CD4-positive, alpha-beta T cell treated with Interleukin-4 for 1 hour (primary cell): ENCODE measurements around the gene C19orf38.
A peak's percentile ranks its signal among the peaks of the same experiment; 100 is the strongest.

Source experiments
- DNase-seq, 2 donors: peaks; one replicate each; pipeline ENCODE4 v3.0.0-alpha.2; 2020 to 2022

The C19orf38 gene

GRCh38 chr19:10848230-10848856 is at the start of gene C19orf38:
Gene C19orf38, plus strand, starts transcription at chr19:10848415. Its CDS starts 94 bp downstream, at chr19:10848509.
- peak in 1 of 2 donors; percentile 49 for DNase-seq

GRCh38 chr19:10800488-10800887 is 47.7 kb upstream of the C19orf38 start:
- no peak for DNase-seq

- no peak for DNase-seq
Measured at GRCh38 chr19:10802479-10802878, 45.7 kb upstream of the C19orf38 start.

- no peak for DNase-seq
Measured at GRCh38 chr19:10803252-10803651, 45.0 kb upstream of the C19orf38 start.

GRCh38 chr19:10805065-10805757 is 43.0 kb upstream of the C19orf38 start:
- DNase-seq, result peak in 1 of 2 donors; percentile 42

- DNase-seq, result no peak
Measured at GRCh38 chr19:10805758-10806247, 42.4 kb upstream of the C19orf38 start.

GRCh38 chr19:10808937-10809649 is 39.1 kb upstream of the C19orf38 start:
- peak in 1 of 2 donors; percentile 53 for DNase-seq

- DNase-seq, result peak in 1 of 2 donors; percentile 40
Measured at GRCh38 chr19:10809651-10810285, 38.4 kb upstream of the C19orf38 start.

- DNase-seq, result no peak
Measured at GRCh38 chr19:10811391-10812111, 36.7 kb upstream of the C19orf38 start.

GRCh38 chr19:10812196-10812595 is 36.0 kb upstream of the C19orf38 start:
- DNase-seq, result no peak

GRCh38 chr19:10812902-10813404 is 35.3 kb upstream of the C19orf38 start:
- peak in 1 of 2 donors; percentile 63 for DNase-seq

- DNase-seq, result peak in 1 of 2 donors; percentile 35
Measured at GRCh38 chr19:10815007-10815536, 33.1 kb upstream of the C19orf38 start.

GRCh38 chr19:10815969-10816644 is 32.1 kb upstream of the C19orf38 start:
- DNase-seq, result no peak

GRCh38 chr19:10816691-10817090 is 31.5 kb upstream of the C19orf38 start:
- DNase-seq, result no peak

GRCh38 chr19:10817291-10818038 is 30.8 kb upstream of the C19orf38 start:
- no peak for DNase-seq

GRCh38 chr19:10818301-10819123 is 29.7 kb upstream of the C19orf38 start:
- no peak for DNase-seq

GRCh38 chr19:10819124-10820060 is 28.8 kb upstream of the C19orf38 start:
- DNase-seq, result no peak

GRCh38 chr19:10820173-10820572 is 28.0 kb upstream of the C19orf38 start:
- DNase-seq, result no peak
